Measurements from ENCODE around the gene PTRH2. TPM values are rescaled to one million over a fixed set of nuclear protein-coding genes. Genes with fewer than 3 reads are reported as not detected.

PTRH2 gene
- total and polyA plus RNA-seq, 2 donors (not counting 3 experiments of a cell fraction or from before 2014, with no cell fraction given) = 40.1 to 46.7 TPM

- Histone ChIP-seq H3K4me2 (ENCODE audit: insufficient read depth, low read length) (no peak overlapping the region), H2AFZ (ENCODE audit: low read depth, low read length) (no peak overlapping the region), H3K9me3 (replicated peaks; ENCODE audit: control insufficient read depth, insufficient read depth, low read length) (no peaks in the 10 kb centered on the region), H3K36me3 (ENCODE audit: control insufficient read depth in 2 of 2, extremely low read depth in 1 of 2, insufficient read depth in 2 of 2, low read length in 2 of 2) (no peaks in the 10 kb centered on the region), H3K4me3 (replicated peaks in 1 of 3; ENCODE audit: insufficient read depth in 1 of 3, low read depth in 1 of 3, low read length in 3 of 3) (no peak overlapping the region), H3K4me1 (ENCODE audit: control insufficient read depth, extremely low read depth, insufficient read depth, low read length) (peaks cover 15% of the 10 kb centered on the region), H3K9me1 (replicated peaks; ENCODE audit: control insufficient read depth, extremely low read depth, insufficient read depth, low read length) (no peaks in the 10 kb centered on the region), H3K79me2 (ENCODE audit: control insufficient read depth, insufficient read depth, low read length) (peaks cover 55% of the 10 kb centered on the region), H3K27ac (ENCODE audit: insufficient read depth, low read depth, low read length) (no peak overlapping the region), H3K9ac (replicated peaks; ENCODE audit: extremely low read depth, insufficient read depth, low read length) (no peak overlapping the region), H3K27me3 (ENCODE audit: control insufficient read depth in 2 of 2, insufficient read depth in 2 of 2, low read length in 2 of 2) (no peaks in the 10 kb centered on the region), H4K20me1 (replicated peaks; ENCODE audit: control insufficient read depth, extremely low read depth, insufficient read depth, low read length) (no peaks in the 10 kb centered on the region)
- intact Hi-C loops (cut with micrococcal nuclease) = no loop called here
- BruUV-seq (replicated peaks) = no TSS peak
- DNase-seq (ENCODE audit: low read depth, low spot score) (no peak), FAIRE-seq (no peak)
- POLR2A ChIA-PET = interaction anchor here (1.8 kb wide), 1 partner anchor 21 kb away, joined by 7 read pairs; the partner anchor contains the start of genes PTRH2 and VMP1
- dilution Hi-C loops (cut with MboI; ENCODE audit: extremely low pct_ligation_motif_present, low sequenced_read_pairs) = no loop called here
- TF ChIP-seq POLR2A (IDR thresholded peaks at IDR 0.05; ENCODE audit: low read depth, low read length) (no peak), MYC (IDR thresholded peaks at IDR 0.05; ENCODE audit: low read depth, low read length) (no peak), EZH2 (IDR thresholded peaks at IDR 0.05; ENCODE audit: borderline replicate concordance, low read depth, low read length, severe bottlenecking) (no peak), JUN (IDR thresholded peaks at IDR 0.05; ENCODE audit: borderline replicate concordance, insufficient read depth, insufficient read length, low read depth) (no peak), FOS (IDR thresholded peaks at IDR 0.05; ENCODE audit: borderline replicate concordance, insufficient read depth, low read length) (no peak)
- CTCF ChIA-PET = interaction anchor here (1.6 kb wide), 1 partner anchor 132 kb away, joined by 7 read pairs; no protein-coding TSS in a partner anchor
These were observed 20.7 kb upstream of the PTRH2 start for GRCh38 chr17:59727817-59728533.

DNA sequence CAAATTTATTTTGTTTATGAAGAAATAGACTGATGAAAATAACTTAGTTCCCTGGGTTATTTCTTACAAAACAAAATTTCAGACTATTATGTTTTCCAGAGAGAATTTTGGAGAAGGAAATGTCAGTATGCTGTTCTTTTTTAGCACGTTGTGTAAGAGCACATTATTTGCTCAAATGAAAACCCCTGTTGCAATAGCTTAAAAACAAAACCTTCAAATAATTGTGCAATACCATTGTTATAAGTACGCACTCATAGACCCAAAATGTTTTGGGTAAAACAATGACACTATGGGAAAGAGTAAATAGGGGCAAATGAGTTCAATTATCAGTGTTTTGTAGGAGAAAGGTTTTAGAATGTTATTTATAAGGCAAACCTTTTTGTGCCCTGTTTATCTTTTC is 18.5 kb upstream of the PTRH2 start:
- dilution Hi-C loops (cut with MboI; ENCODE audit: extremely low pct_ligation_motif_present, low sequenced_read_pairs) (no loop called here), intact Hi-C loops (cut with micrococcal nuclease) (no loop called here)
- POLR2A ChIA-PET = no interaction called here
- Histone ChIP-seq H3K27ac (ENCODE audit: insufficient read depth, low read depth, low read length) (no peak overlapping the region), H3K4me3 (replicated peaks in 1 of 3; ENCODE audit: insufficient read depth in 1 of 3, low read depth in 1 of 3, low read length in 3 of 3) (no peak overlapping the region), H3K9ac (replicated peaks; ENCODE audit: extremely low read depth, insufficient read depth, low read length) (no peak overlapping the region), H4K20me1 (replicated peaks; ENCODE audit: control insufficient read depth, extremely low read depth, insufficient read depth, low read length) (peaks cover 3% of the 10 kb centered on the region), H3K4me1 (ENCODE audit: control insufficient read depth, extremely low read depth, insufficient read depth, low read length) (peaks cover 15% of the 10 kb centered on the region), H3K36me3 (ENCODE audit: control insufficient read depth in 2 of 2, extremely low read depth in 1 of 2, insufficient read depth in 2 of 2, low read length in 2 of 2) (no peaks in the 10 kb centered on the region), H3K4me2 (ENCODE audit: insufficient read depth, low read length) (no peak overlapping the region), H3K79me2 (ENCODE audit: control insufficient read depth, insufficient read depth, low read length) (peaks cover 70% of the 10 kb centered on the region), H3K9me3 (replicated peaks; ENCODE audit: control insufficient read depth, insufficient read depth, low read length) (no peaks in the 10 kb centered on the region), H2AFZ (ENCODE audit: low read depth, low read length) (no peak overlapping the region), H3K27me3 (ENCODE audit: control insufficient read depth in 2 of 2, insufficient read depth in 2 of 2, low read length in 2 of 2) (no peaks in the 10 kb centered on the region), H3K9me1 (replicated peaks; ENCODE audit: control insufficient read depth, extremely low read depth, insufficient read depth, low read length) (no peaks in the 10 kb centered on the region)
- CTCF ChIA-PET = interaction anchor here (1.2 to 2.1 kb wide), 2 partner anchors 17 to 134 kb away, joined by 4 to 5 read pairs; no protein-coding TSS in a partner anchor
- FAIRE-seq (no peak), DNase-seq (ENCODE audit: low read depth, low spot score) (no peak)
- BruUV-seq (replicated peaks) = no TSS peak
- TF ChIP-seq MAX (IDR thresholded peaks at IDR 0.05; ENCODE audit: insufficient read depth, insufficient read length) (no peak), MYC (IDR thresholded peaks at IDR 0.05; ENCODE audit: low read depth, low read length) (no peak), POLR2AphosphoS5 (IDR thresholded peaks at IDR 0.05; ENCODE audit: insufficient read depth, low read depth, low read length) (no peak), JUN (IDR thresholded peaks at IDR 0.05; ENCODE audit: borderline replicate concordance, insufficient read depth, insufficient read length, low read depth) (no peak), FOS (IDR thresholded peaks at IDR 0.05; ENCODE audit: borderline replicate concordance, insufficient read depth, low read length) (no peak), POLR2A (IDR thresholded peaks at IDR 0.05; ENCODE audit: low read depth, low read length) (no peak), GATA2 (IDR thresholded peaks at IDR 0.05; ENCODE audit: insufficient read depth, insufficient read length, low read depth, low read length) (no peak), EZH2 (IDR thresholded peaks at IDR 0.05; ENCODE audit: borderline replicate concordance, low read depth, low read length, severe bottlenecking) (no peak)
- TF ChIP-seq, protein P1, sequence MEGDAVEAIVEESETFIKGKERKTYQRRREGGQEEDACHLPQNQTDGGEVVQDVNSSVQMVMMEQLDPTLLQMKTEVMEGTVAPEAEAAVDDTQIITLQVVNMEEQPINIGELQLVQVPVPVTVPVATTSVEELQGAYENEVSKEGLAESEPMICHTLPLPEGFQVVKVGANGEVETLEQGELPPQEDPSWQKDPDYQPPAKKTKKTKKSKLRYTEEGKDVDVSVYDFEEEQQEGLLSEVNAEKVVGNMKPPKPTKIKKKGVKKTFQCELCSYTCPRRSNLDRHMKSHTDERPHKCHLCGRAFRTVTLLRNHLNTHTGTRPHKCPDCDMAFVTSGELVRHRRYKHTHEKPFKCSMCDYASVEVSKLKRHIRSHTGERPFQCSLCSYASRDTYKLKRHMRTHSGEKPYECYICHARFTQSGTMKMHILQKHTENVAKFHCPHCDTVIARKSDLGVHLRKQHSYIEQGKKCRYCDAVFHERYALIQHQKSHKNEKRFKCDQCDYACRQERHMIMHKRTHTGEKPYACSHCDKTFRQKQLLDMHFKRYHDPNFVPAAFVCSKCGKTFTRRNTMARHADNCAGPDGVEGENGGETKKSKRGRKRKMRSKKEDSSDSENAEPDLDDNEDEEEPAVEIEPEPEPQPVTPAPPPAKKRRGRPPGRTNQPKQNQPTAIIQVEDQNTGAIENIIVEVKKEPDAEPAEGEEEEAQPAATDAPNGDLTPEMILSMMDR (IDR thresholded peaks at IDR 0.05; ENCODE audit: extremely low read depth in 1 of 2, insufficient read depth in 1 of 2, low read depth in 1 of 2, low read length in 2 of 2) = no peak

Data from endothelial cell of umbilical vein (primary cell).